Psoas muscle (tissue), 8 donors: ENCODE results near the gene PKD1L1. TPM values are rescaled to one million over a fixed set of nuclear protein-coding genes. Genes with fewer than 3 reads are reported as not detected.
A peak's percentile ranks its signal among the peaks of the same experiment; 100 is the strongest.

Source experiments
- ATAC-seq, 4 donors: fragments of 200-7000 bp; cut with Tn5 transposase; one replicate each; pipeline ENCODE4 v1.9.1; 2020; ENCODE audit warnings: moderate library complexity in 3 of 4, mild to moderate bottlenecking in 2 of 4
- DNase-seq, 2 donors: peaks; one replicate each; pipeline ENCODE4 v3.0.0-alpha.2; 2020
- H3K27ac ChIP-seq: fragments of 200-600 bp; one replicate; pipeline ENCODE4 v1.8.0; 2022
- H3K27me3 ChIP-seq, 3 donors: fragments of 200-600 bp in 1 of 3; one replicate each; pipeline versions ENCODE4 v1.6.1 to v1.8.0; 2013 to 2022; ENCODE audit warnings: low read length in 2 of 3, mild to moderate bottlenecking in 2 of 3, moderate library complexity in 1 of 3; ENCODE audit not compliant: insufficient read depth in 3 of 3
- H3K36me3 ChIP-seq, 2 donors: fragments of 200-600 bp in 1 of 2; one replicate each; pipeline versions ENCODE4 v1.6.1 to v1.8.0; 2013 to 2022; ENCODE audit warnings: low read depth in 1 of 2, mild to moderate bottlenecking in 1 of 2, moderate library complexity in 1 of 2; ENCODE audit not compliant: insufficient read depth in 1 of 2
- H3K4me1 ChIP-seq: fragments of 200-600 bp; one replicate; pipeline ENCODE4 v1.8.0; 2022
- H3K4me3 ChIP-seq: fragments of 200-600 bp; one replicate; pipeline ENCODE4 v1.8.0; 2022; ENCODE audit warnings: mild to moderate bottlenecking
- H3K9me3 ChIP-seq: fragments of 200-600 bp; one replicate; pipeline ENCODE4 v1.8.0; 2022
- CTCF ChIP-seq: fragments of 200-600 bp; IDR thresholded peaks from one replicate; pipeline ENCODE4 v1.8.0; 2022; ENCODE audit warnings: antibody characterized with exemption
- WGBS, 3 donors: extraction: QIAGEN DNeasy Blood & Tissue Kit; methylation state at CpG; one replicate each; pipeline versions ENCODE4 v1.1.6 to v1.1.7; 2013; 5-methylcytosine and 5-hydroxymethylcytosine counted together
- intact Hi-C, 2 donors: fragments of 100-400 bp; cut with DNase I; formaldehyde crosslinking; loops; one replicate each; pipeline versions ENCODE4 v1.11.0 to v1.14.2; 2022
- polyA plus RNA-seq, 3 donors: library from polyadenylated mRNA; stranded (reverse); fragments of 200-250 nt; gene quantifications; one replicate each; pipeline ENCODE4 v1.2.3, GENCODE V29; 2013
- total RNA-seq, 4 donors: library from RNA; stranded (reverse); fragmentation: NEBNext Ultra II Directional in 2 of 4; extraction: Animal tissue kit (Norgen Biotek cat#: 25700) in 2 of 4; gene quantifications; one replicate each; pipeline versions ENCODE4 v1.2.1 to v1.2.4, GENCODE V29; 2021 to 2023
- donor health status: healthy with polysubstance abuse.
- donor health status: DM: no; HTN: no; CAD: no; lungs with moderate emphysema.
- donor health status: Bipolar disorder and iron deficiency.
- donor health status: healthy.
- donor health status: DM: yes; HTN: yes; CAD: no.
- donor health status: DM: no; HTN: no; CAD: no.
- donor health status: DM: no; HTN: no; CAD: no.
- donor health status: DM: yes; HTN: yes; CAD: no.

PKD1L1 gene
- total and polyA plus RNA-seq, 7 donors: 0.56 to 1.4 (median 0.79) TPM

- intact Hi-C loops: no loop called here
- H3K4me3 ChIP-seq: no peak overlapping the region
- DNase-seq: no peak
- H3K4me1 ChIP-seq: no peaks in the 10 kb centered on the region
- no peaks in the 10 kb centered on the region for H3K27me3 ChIP-seq
- WGBS, 3 donors: 84 to 90% (median 86%) methylated on average over 10 of the region's 10 CpGs
- no peak overlapping the region for H3K27ac ChIP-seq
- no peaks in the 10 kb centered on the region for H3K9me3 ChIP-seq
- peaks cover 0 to 4% of the 10 kb centered on the region in 2 donors for H3K36me3 ChIP-seq
- ATAC-seq: no peak
- no peak for TF ChIP-seq CTCF
Measured at GRCh38 chr7:47877336-47877735, 70.9 kb downstream of the PKD1L1 start.

- Histone ChIP-seq H3K27ac (no peak overlapping the region), H3K36me3 (peaks cover 0 to 4% of the 10 kb centered on the region in 2 donors), H3K4me1 (no peaks in the 10 kb centered on the region), H3K27me3 (no peaks in the 10 kb centered on the region), H3K9me3 (no peaks in the 10 kb centered on the region), H3K4me3 (no peak overlapping the region)
- DNase-seq (no peak), ATAC-seq (peak in 1 of 4 donors; percentile 78)
- WGBS, 3 donors: 72 to 81% (median 75%) methylated on average over 2 of the region's 2 CpGs
- intact Hi-C loops: no loop called here
- no peak for TF ChIP-seq CTCF
Measured at GRCh38 chr7:47875998-47876744, 72.1 kb downstream of the PKD1L1 start.

- H3K4me3 ChIP-seq: no peak overlapping the region
- no peak for DNase-seq
- no peak overlapping the region for H3K27ac ChIP-seq
- no peaks in the 10 kb centered on the region for H3K27me3 ChIP-seq
- no peak for TF ChIP-seq CTCF
- peaks cover 0 to under 1% of the 10 kb centered on the region in 2 donors for H3K36me3 ChIP-seq
- H3K4me1 ChIP-seq: no peaks in the 10 kb centered on the region
- H3K9me3 ChIP-seq: no peaks in the 10 kb centered on the region
- intact Hi-C loops: no loop called here
- ATAC-seq: peak in 1 of 4 donors; percentile 29
Measured at GRCh38 chr7:47875406-47875805, 72.9 kb downstream of the PKD1L1 start.

- Histone ChIP-seq H3K4me1 (no peaks in the 10 kb centered on the region), H3K4me3 (no peak overlapping the region), H3K27ac (no peak overlapping the region), H3K36me3 (no peaks in the 10 kb centered on the region), H3K9me3 (no peaks in the 10 kb centered on the region), H3K27me3 (no peaks in the 10 kb centered on the region)
- WGBS, 3 donors: 67 to 73% (median 73%) methylated on average over 5 of the region's 5 CpGs
- intact Hi-C loops: no loop called here
- TF ChIP-seq CTCF: no peak
- no peak for DNase-seq
- ATAC-seq: peak in 1 of 4 donors; percentile 41
Measured at GRCh38 chr7:47873762-47874161, 74.5 kb downstream of the PKD1L1 start.

GRCh38 chr7:47867286-47867685 is 81.0 kb downstream of the PKD1L1 start:
- Histone ChIP-seq H3K4me1 (no peaks in the 10 kb centered on the region), H3K27me3 (no peaks in the 10 kb centered on the region), H3K36me3 (peaks cover 0 to 17% of the 10 kb centered on the region in 2 donors), H3K9me3 (no peaks in the 10 kb centered on the region), H3K4me3 (no peak overlapping the region), H3K27ac (no peak overlapping the region)
- 81 to 83% (median 83%) methylated on average over 3 of the region's 3 CpGs for WGBS, 3 donors
- TF ChIP-seq CTCF: no peak
- intact Hi-C loops: no loop called here
- DNase-seq: no peak
- no peak for ATAC-seq
